Measurements from ENCODE around the gene SEPTIN8.
A peak's percentile ranks its signal among the peaks of the same experiment; 100 is the strongest.

The SEPTIN8 gene

DNA sequence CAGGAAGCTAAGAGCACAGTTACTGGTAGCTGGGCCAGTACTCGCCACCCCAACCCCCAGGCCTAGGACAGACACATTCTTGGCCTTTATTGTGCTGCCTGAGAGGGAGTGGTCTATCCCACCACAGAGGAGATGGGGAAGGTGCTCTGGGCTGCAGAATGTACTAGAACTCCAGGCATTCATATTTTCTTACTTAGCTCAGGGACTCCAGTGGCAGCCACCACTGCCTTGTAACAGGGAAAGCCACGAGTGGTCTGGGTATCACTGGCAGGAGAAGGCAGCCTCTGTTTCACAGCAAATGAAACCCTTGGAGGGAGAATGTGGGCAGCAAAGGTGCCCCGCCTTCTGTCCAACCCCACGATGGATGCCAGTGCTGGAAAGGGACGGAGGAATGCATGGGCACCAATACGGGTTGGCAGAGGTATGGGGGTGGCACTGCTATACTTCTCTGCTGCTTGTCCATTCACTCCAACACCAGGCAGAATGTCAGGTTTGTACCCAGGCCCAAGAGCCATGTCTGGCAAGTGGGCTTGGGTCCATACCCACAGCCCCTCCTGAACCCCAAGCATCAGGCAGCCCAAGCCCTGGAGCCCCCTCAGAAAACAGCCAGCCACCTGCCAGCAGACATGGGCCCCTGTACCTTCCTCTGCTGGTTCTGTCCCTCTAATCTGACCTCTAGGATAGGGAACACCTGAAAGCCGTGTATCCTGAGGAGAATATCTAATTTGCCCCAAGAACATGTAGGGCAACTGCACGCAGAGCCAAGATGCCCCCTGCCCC, 4.6 kb downstream of the SEPTIN8 start:
- H3K4me3 ChIP-seq (ENCODE audit: low read depth, low read length) = no peak overlapping the region
- no peaks in the 10 kb centered on the region for H3K36me3 ChIP-seq (replicated peaks)
- no peaks in the 10 kb centered on the region for H3K27me3 ChIP-seq (replicated peaks)
- no peak overlapping the region for H3K27ac ChIP-seq
- in situ Hi-C loops (cut with HindIII; ENCODE audit: low pct_ligation_motif_present, low sequenced_read_pairs) = no loop called here
- TF ChIP-seq, protein P1, sequence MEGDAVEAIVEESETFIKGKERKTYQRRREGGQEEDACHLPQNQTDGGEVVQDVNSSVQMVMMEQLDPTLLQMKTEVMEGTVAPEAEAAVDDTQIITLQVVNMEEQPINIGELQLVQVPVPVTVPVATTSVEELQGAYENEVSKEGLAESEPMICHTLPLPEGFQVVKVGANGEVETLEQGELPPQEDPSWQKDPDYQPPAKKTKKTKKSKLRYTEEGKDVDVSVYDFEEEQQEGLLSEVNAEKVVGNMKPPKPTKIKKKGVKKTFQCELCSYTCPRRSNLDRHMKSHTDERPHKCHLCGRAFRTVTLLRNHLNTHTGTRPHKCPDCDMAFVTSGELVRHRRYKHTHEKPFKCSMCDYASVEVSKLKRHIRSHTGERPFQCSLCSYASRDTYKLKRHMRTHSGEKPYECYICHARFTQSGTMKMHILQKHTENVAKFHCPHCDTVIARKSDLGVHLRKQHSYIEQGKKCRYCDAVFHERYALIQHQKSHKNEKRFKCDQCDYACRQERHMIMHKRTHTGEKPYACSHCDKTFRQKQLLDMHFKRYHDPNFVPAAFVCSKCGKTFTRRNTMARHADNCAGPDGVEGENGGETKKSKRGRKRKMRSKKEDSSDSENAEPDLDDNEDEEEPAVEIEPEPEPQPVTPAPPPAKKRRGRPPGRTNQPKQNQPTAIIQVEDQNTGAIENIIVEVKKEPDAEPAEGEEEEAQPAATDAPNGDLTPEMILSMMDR (IDR thresholded peaks at IDR 0.05; ENCODE audit: low read depth, low read length, missing control alignments) = no peak
- no peak for DNase-seq

DNA sequence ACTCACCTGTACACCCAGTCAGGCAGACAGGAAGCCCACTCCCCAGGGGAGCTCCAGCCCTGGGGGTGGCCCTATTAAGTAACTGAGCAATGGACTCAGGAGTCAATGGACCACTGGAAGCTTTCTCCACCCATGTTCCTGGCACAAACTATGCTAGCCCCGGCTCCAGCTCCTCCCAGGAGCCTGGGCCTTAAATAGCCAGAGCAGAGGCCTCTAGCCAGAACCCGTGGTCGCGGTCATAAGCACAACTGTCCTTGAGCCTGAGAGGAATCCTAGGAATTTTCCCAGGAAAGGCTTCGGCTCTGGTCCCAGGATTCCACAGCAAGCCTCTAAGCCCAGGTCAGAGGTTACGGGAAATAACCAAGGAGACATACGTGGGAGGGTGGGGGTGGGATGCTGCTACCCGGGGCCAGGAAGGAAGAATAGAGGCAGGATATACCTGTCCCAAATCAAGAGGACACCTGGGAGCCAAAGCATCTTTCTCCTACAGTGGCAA, 5.5 kb downstream of the SEPTIN8 start:
- no peak overlapping the region for H3K4me3 ChIP-seq (ENCODE audit: low read depth, low read length)
- DNase-seq = peak; percentile 48
- H3K27ac ChIP-seq = no peak overlapping the region
- in situ Hi-C loops (cut with HindIII; ENCODE audit: low pct_ligation_motif_present, low sequenced_read_pairs) = no loop called here
- H3K36me3 ChIP-seq (replicated peaks) = no peaks in the 10 kb centered on the region
- H3K27me3 ChIP-seq (replicated peaks) = no peaks in the 10 kb centered on the region
- TF ChIP-seq, protein P1 (IDR thresholded peaks at IDR 0.05; ENCODE audit: low read depth, low read length, missing control alignments) = no peak

DNA sequence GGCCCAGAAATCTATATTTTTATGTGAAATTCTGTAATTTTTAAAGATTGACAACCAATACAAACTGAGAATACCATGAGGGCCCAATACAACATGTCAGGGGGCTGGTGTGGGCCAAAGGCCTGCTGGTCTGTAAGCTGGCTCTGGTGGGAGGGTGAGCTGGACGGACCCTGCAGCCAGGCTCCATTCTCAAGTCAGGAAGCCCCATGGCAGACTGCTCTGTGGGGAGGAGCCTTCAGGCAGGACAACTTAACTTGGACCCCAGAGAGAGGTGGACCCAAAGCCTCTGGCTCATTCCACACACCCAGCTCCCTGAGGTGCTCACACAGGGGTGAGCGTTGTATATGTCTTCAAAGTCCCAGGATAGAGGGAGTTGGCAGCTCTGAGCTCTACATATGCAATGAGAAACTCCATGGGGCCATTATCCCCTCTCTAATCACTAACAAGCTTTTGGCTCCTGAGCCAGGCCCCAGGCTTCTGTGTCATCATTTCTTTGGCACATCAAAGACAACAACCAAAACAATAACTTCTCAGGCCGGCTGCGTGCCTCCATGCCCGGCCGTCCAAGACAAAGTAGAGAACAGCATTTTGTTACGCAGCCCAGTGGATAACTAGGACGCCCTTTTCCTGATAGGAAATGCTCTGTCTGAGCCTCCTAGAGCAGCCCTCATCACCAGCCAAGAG, 6.4 kb downstream of the SEPTIN8 start:
- TF ChIP-seq, protein P1 (IDR thresholded peaks at IDR 0.05; ENCODE audit: low read depth, low read length, missing control alignments) = no peak
- DNase-seq = no peak
- in situ Hi-C loops (cut with HindIII; ENCODE audit: low pct_ligation_motif_present, low sequenced_read_pairs) = no loop called here

DNA sequence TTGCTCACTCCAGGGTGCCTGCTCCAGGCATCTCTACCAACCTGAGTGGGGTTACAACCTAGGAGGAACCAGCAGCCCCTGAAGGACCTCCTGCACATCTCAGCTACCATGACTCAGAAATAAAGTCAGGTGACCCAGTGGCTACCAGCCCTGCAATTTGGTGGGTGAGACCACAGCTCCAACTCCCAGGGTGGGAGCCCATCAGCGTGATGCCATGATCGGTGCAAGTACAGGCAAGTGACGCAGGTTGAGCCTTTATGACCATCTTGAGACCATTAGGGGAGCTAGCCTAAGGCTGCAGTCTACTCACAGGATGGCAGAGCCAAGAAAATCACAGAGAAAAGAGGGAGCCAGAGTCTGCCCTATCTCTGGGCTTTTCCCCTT, 8.6 kb downstream of the SEPTIN8 start:
- Histone ChIP-seq H3K4me3 (ENCODE audit: low read depth, low read length) (no peak overlapping the region), H3K36me3 (replicated peaks) (peaks cover 11% of the 10 kb centered on the region), H3K27ac (no peak overlapping the region), H3K27me3 (replicated peaks) (no peaks in the 10 kb centered on the region)
- TF ChIP-seq, protein P1 (IDR thresholded peaks at IDR 0.05; ENCODE audit: low read depth, low read length, missing control alignments) = no peak
- no peak for DNase-seq
- in situ Hi-C loops (cut with HindIII; ENCODE audit: low pct_ligation_motif_present, low sequenced_read_pairs) = no loop called here

More for the DNA sequence above, 6.4 kb downstream of the SEPTIN8 start:
- no peak overlapping the region for H3K4me3 ChIP-seq (ENCODE audit: low read depth, low read length)
- H3K36me3 ChIP-seq (replicated peaks) = no peaks in the 10 kb centered on the region
- no peak overlapping the region for H3K27ac ChIP-seq
- no peaks in the 10 kb centered on the region for H3K27me3 ChIP-seq (replicated peaks)

DNA sequence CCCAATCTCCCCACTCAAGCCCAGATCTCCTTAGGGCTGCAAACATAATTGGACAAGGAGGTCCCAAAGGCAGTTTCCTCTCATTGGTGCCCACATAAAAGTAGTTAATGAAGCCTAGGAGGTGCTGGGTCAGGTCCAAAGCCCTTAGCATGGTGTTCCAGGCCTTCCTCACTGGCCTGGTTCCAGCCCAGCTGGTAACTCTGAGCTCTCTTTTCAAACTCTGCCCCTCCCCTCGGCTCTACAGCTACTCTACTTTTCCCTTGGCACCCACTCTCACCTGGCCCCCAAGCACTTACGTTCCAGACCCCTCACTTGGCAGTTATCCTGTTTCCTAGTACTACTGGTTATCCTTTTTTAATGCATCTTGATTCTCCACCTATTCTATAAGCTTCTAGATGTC, 9.9 kb downstream of the SEPTIN8 start:
- H3K4me3 ChIP-seq (ENCODE audit: low read depth, low read length) = no peak overlapping the region
- peaks cover 21% of the 10 kb centered on the region for H3K36me3 ChIP-seq (replicated peaks)
- TF ChIP-seq, protein P1 (IDR thresholded peaks at IDR 0.05; ENCODE audit: low read depth, low read length, missing control alignments) = no peak
- in situ Hi-C loops (cut with HindIII; ENCODE audit: low pct_ligation_motif_present, low sequenced_read_pairs) = no loop called here
- DNase-seq = no peak
- H3K27ac ChIP-seq = no peak overlapping the region
- H3K27me3 ChIP-seq (replicated peaks) = no peaks in the 10 kb centered on the region
